DOHH2 (cell line): Measurements from ENCODE around the gene NEK4.

Source experiments
- H3F3A ChIP-seq: fragments of 200-600 bp; sonication (generic), shearing (Covaris generic); 2 replicates; pipeline ENCODE4 v1.6.0; 2016; ENCODE audit warnings: antibody characterized with exemption, mild to moderate bottlenecking; ENCODE audit not compliant: control insufficient read depth, insufficient read depth
- H3K27ac ChIP-seq: fragments of 200-600 bp; sonication (generic); 2 replicates; pipeline ENCODE4 v1.5.1; 2014; ENCODE audit warnings: low read depth, mild to moderate bottlenecking, low read length, moderate library complexity
- H3K27me3 ChIP-seq: fragments of 200-600 bp; sonication (generic); 2 replicates; pipeline ENCODE4 v1.6.1; 2014; ENCODE audit warnings: mild to moderate bottlenecking, low read length, mixed read lengths; ENCODE audit not compliant: control insufficient read depth
- H3K36me3 ChIP-seq: fragments of 200-600 bp; sonication (generic); 2 replicates; pipeline ENCODE4 v1.6.1; 2014; ENCODE audit warnings: mild to moderate bottlenecking, low read length, moderate library complexity, mixed read lengths; ENCODE audit not compliant: control insufficient read depth
- H3K4me1 ChIP-seq: fragments of 200-600 bp; sonication (generic); 2 replicates; pipeline ENCODE4 v1.6.1; 2014; ENCODE audit warnings: mild to moderate bottlenecking, low read length, mixed read lengths; ENCODE audit not compliant: control insufficient read depth
- H3K4me2 ChIP-seq: fragments of 200-600 bp; sonication (generic); 2 replicates; pipeline ENCODE4 v1.6.0; 2014; ENCODE audit warnings: mild to moderate bottlenecking, low read length, moderate library complexity
- H3K4me3 ChIP-seq: fragments of 200-600 bp; sonication (generic); 2 replicates; pipeline ENCODE4 v1.5.1; 2014; ENCODE audit warnings: mild to moderate bottlenecking, low read length, mixed read lengths
- H3K79me2 ChIP-seq: fragments of 200-600 bp; sonication (generic); 2 replicates; pipeline ENCODE4 v1.6.1; 2014; ENCODE audit warnings: mild to moderate bottlenecking, low read length, mixed read lengths; ENCODE audit not compliant: control insufficient read depth
- H3K9me2 ChIP-seq: fragments of 200-600 bp; sonication (generic); replicated peaks from 2 replicates; pipeline ENCODE4 v1.6.1; 2014; ENCODE audit warnings: mild to moderate bottlenecking, low read length, mixed read lengths; ENCODE audit not compliant: control insufficient read depth
- H3K9me3 ChIP-seq: fragments of 200-600 bp; sonication (generic); 2 replicates; pipeline ENCODE4 v1.6.1; 2014; ENCODE audit warnings: antibody characterized with exemption, low read length, mixed read lengths; ENCODE audit not compliant: control insufficient read depth, insufficient read depth
- H4K20me1 ChIP-seq: fragments of 200-600 bp; sonication (generic); 2 replicates; pipeline ENCODE4 v1.6.0; 2014; ENCODE audit warnings: low read depth, mild to moderate bottlenecking, antibody characterized with exemption, low read length, moderate library complexity; ENCODE audit not compliant: control insufficient read depth, insufficient read depth
- EZH2phosphoT487 ChIP-seq: fragments of 200-600 bp; sonication (generic); IDR thresholded peaks from 2 replicates; pipeline ENCODE4 v1.6.1; 2017; ENCODE audit warnings: borderline replicate concordance, mild to moderate bottlenecking, antibody characterized with exemption, low read length, moderate library complexity, mixed read lengths
- TF ChIP-seq, protein P1 (sequence below): fragments of 200-600 bp; sonication (generic); IDR thresholded peaks from one replicate; pipeline ENCODE4 v1.5.1; 2014; ENCODE audit warnings: antibody characterized with exemption, mild to moderate bottlenecking, low read depth, low read length; ENCODE audit not compliant: poor library complexity, severe bottlenecking

NEK4 gene

GRCh38 chr3:52813810-52814209 is 43.1 kb upstream of the NEK4 start:
- H3K4me2 ChIP-seq = no peak overlapping the region

DNA sequence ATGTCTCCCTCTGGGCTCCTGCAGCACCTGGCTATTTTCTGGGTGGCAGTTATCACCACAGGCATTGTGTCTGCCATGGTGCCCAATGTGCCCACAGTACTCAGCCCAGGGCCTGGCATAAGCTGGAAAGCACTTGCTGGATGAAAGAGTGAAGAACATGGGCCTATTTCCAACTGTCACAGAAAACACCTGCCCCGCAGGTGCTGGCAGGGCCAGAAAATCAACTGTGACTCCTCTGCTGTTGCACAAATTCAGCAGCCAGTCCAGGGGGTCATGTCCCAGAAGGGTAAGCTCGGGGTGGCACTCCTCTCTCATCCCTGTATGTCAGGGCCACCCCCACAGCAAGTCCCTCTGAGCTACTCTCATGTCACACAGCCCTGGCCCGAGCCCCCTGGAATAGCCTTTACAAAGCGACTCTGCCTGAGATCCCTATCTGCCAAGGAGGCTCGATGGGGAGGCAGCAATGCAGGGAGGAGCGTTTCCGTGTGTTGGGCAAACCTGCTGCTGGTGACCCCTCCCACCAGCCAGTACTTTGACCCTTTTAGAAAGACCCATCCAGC is 40.8 kb upstream of the NEK4 start:
- H3K9me2 ChIP-seq = no peaks in the 10 kb centered on the region
- H4K20me1 ChIP-seq = no peaks in the 10 kb centered on the region
- no peak overlapping the region for H3K4me3 ChIP-seq
- H3K4me1 ChIP-seq = no peaks in the 10 kb centered on the region
- H3K4me2 ChIP-seq = no peak overlapping the region
- no peaks in the 10 kb centered on the region for H3K36me3 ChIP-seq
- TF ChIP-seq EZH2phosphoT487 = no peak
- TF ChIP-seq, protein P1, sequence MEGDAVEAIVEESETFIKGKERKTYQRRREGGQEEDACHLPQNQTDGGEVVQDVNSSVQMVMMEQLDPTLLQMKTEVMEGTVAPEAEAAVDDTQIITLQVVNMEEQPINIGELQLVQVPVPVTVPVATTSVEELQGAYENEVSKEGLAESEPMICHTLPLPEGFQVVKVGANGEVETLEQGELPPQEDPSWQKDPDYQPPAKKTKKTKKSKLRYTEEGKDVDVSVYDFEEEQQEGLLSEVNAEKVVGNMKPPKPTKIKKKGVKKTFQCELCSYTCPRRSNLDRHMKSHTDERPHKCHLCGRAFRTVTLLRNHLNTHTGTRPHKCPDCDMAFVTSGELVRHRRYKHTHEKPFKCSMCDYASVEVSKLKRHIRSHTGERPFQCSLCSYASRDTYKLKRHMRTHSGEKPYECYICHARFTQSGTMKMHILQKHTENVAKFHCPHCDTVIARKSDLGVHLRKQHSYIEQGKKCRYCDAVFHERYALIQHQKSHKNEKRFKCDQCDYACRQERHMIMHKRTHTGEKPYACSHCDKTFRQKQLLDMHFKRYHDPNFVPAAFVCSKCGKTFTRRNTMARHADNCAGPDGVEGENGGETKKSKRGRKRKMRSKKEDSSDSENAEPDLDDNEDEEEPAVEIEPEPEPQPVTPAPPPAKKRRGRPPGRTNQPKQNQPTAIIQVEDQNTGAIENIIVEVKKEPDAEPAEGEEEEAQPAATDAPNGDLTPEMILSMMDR = no peak
- H3K27me3 ChIP-seq = no peaks in the 10 kb centered on the region; the same call in 1 of the 2 replicates
- H3K79me2 ChIP-seq = no peaks in the 10 kb centered on the region
- H3F3A ChIP-seq = no peaks in the 10 kb centered on the region
- H3K27ac ChIP-seq = no peak overlapping the region
- H3K9me3 ChIP-seq = no peaks in the 10 kb centered on the region

More at GRCh38 chr3:52813810-52814209, 43.1 kb upstream of the NEK4 start:
- Histone ChIP-seq H3K27me3 (no peaks in the 10 kb centered on the region), H3K4me1 (no peaks in the 10 kb centered on the region), H3K27ac (no peak overlapping the region), H3K79me2 (no peaks in the 10 kb centered on the region), H3K9me2 (no peaks in the 10 kb centered on the region), H3F3A (no peaks in the 10 kb centered on the region), H3K36me3 (no peaks in the 10 kb centered on the region), H3K4me3 (no peak overlapping the region), H3K9me3 (no peaks in the 10 kb centered on the region), H4K20me1 (no peaks in the 10 kb centered on the region)
- no peak for TF ChIP-seq EZH2phosphoT487
- TF ChIP-seq, protein P1 = no peak

DNA sequence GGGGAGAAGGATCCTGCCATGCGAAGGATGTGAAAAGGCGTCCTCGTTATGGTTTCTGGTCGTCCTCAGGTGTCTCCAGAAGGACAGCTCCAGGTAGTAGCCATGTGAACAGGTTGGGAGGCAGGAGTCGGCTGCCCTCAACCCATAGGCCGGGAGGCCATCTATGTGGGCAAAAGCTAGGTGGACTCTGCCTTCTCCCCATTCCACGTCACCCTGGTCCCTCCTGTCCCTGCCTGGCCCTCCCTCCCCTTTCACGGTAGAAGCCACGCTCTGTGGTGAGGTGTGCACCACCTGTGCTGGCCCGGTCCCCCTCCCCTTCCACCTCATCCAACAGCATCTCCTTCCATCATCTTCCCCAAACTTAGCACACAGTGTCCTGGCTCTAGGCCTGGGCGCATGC is 40.2 kb upstream of the NEK4 start:
- Histone ChIP-seq H3K9me2 (no peaks in the 10 kb centered on the region), H3F3A (no peaks in the 10 kb centered on the region), H3K4me2 (no peak overlapping the region), H3K4me1 (no peaks in the 10 kb centered on the region), H3K4me3 (no peak overlapping the region), H4K20me1 (no peaks in the 10 kb centered on the region), H3K36me3 (no peaks in the 10 kb centered on the region), H3K9me3 (no peaks in the 10 kb centered on the region), H3K27me3 (no peaks in the 10 kb centered on the region; the same call in 1 of the 2 replicates), H3K27ac (no peak overlapping the region), H3K79me2 (no peaks in the 10 kb centered on the region)
- TF ChIP-seq, protein P1 = no peak
- no peak for TF ChIP-seq EZH2phosphoT487
